Mesenchymal stem cell (in vitro differentiated cells and primary cell): ENCODE measurements around the gene BBS10.
A peak's percentile ranks its signal among the peaks of the same experiment; 100 is the strongest.
"Not testable (repeated sequence)": the region's sequence is repeated elsewhere in the genome, so short reads cannot be mapped to it uniquely, and the experiment has no call there.

Source experiments
- DNase-seq: peaks from one replicate; pipeline ENCODE4 v3.0.0-alpha.2; 2013
- H2AFZ ChIP-seq: one replicate; pipeline ENCODE4 v1.6.1; 2013; ENCODE audit warnings: low read depth, mild to moderate bottlenecking, control low read depth, inconsistent platforms, low read length, moderate library complexity
- H2AK5ac ChIP-seq: 2 replicates; pipeline ENCODE4 v1.6.1; 2013; ENCODE audit warnings: low read length, moderate library complexity, mild to moderate bottlenecking, inconsistent platforms; ENCODE audit not compliant: severe bottlenecking
- H2BK120ac ChIP-seq: one replicate; pipeline ENCODE4 v1.6.1; 2013; ENCODE audit warnings: low read depth, mild to moderate bottlenecking, inconsistent platforms, low read length, moderate library complexity
- H2BK12ac ChIP-seq, 2 experiments: one replicate each; pipeline ENCODE4 v1.6.1; 2013; ENCODE audit warnings: inconsistent platforms in 2 of 2, low read length in 2 of 2, mild to moderate bottlenecking in 2 of 2, moderate library complexity in 2 of 2, control low read depth in 1 of 2
- H2BK15ac ChIP-seq: one replicate; pipeline ENCODE4 v1.6.1; 2013; ENCODE audit warnings: mild to moderate bottlenecking, low read depth, inconsistent platforms; ENCODE audit not compliant: poor library complexity, severe bottlenecking
- H2BK5ac ChIP-seq: 2 replicates; pipeline ENCODE4 v1.6.1; 2013; ENCODE audit warnings: low read depth, mild to moderate bottlenecking, low read length, control low read depth, inconsistent platforms; ENCODE audit not compliant: poor library complexity, severe bottlenecking
- H3K14ac ChIP-seq, 2 experiments: one replicate each; pipeline ENCODE4 v1.6.1; 2013; ENCODE audit warnings: inconsistent platforms in 2 of 2, low read length in 2 of 2, control low read depth in 1 of 2, mild to moderate bottlenecking in 1 of 2, moderate library complexity in 1 of 2
- H3K18ac ChIP-seq, 2 experiments: one replicate each; pipeline ENCODE4 v1.6.1; 2013; ENCODE audit warnings: inconsistent platforms in 2 of 2, low read length in 2 of 2, control low read depth in 1 of 2, low read depth in 1 of 2, mild to moderate bottlenecking in 1 of 2
- H3K23ac ChIP-seq, 2 experiments: one replicate each; pipeline ENCODE4 v1.6.1; 2013; ENCODE audit warnings: inconsistent platforms in 2 of 2, low read length in 2 of 2, mild to moderate bottlenecking in 2 of 2, moderate library complexity in 2 of 2, control low read depth in 1 of 2
- H3K27ac ChIP-seq: 2 replicates; pipeline ENCODE4 v1.5.1; 2013; ENCODE audit warnings: mild to moderate bottlenecking, moderate library complexity, low read length, control low read depth, inconsistent platforms; ENCODE audit not compliant: poor library complexity, severe bottlenecking
- H3K27me3 ChIP-seq, 2 experiments: 2 replicates each; pipeline versions ENCODE4 v1.6.1 to v1.7.0; 2013; ENCODE audit warnings: low read length in 2 of 2, mild to moderate bottlenecking in 2 of 2, moderate library complexity in 2 of 2, control low read depth in 1 of 2, inconsistent platforms in 1 of 2; ENCODE audit not compliant: control insufficient read depth in 1 of 2, insufficient read depth in 1 of 2
- H3K36me3 ChIP-seq, 2 experiments: 2 replicates each; pipeline versions ENCODE4 v1.6.1 to v1.7.0; 2013; ENCODE audit warnings: low read length in 2 of 2, control low read depth in 1 of 2, inconsistent platforms in 1 of 2, low read depth in 1 of 2, mild to moderate bottlenecking in 1 of 2; ENCODE audit not compliant: insufficient read depth in 2 of 2, control insufficient read depth in 1 of 2
- H3K4ac ChIP-seq, 2 experiments: one replicate each; pipeline ENCODE4 v1.6.1; 2013; ENCODE audit warnings: inconsistent platforms in 2 of 2, low read length in 2 of 2, mild to moderate bottlenecking in 2 of 2, moderate library complexity in 2 of 2, control low read depth in 1 of 2, low read depth in 1 of 2
- H3K4me1 ChIP-seq: 2 replicates; pipeline ENCODE4 v1.6.1; 2013; ENCODE audit warnings: low read depth, low read length, control low read depth; ENCODE audit not compliant: control insufficient read depth, insufficient read depth
- H3K4me2 ChIP-seq: 2 replicates; pipeline ENCODE4 v1.6.1; 2013; ENCODE audit warnings: low read length, mild to moderate bottlenecking, inconsistent platforms; ENCODE audit not compliant: poor library complexity, severe bottlenecking
- H3K4me3 ChIP-seq, 2 experiments: 2 replicates each; pipeline versions ENCODE4 v1.5.1 to v1.7.0; 2013; ENCODE audit warnings: low read length in 2 of 2, mild to moderate bottlenecking in 2 of 2, control low read depth in 1 of 2, low read depth in 1 of 2; ENCODE audit not compliant: insufficient read depth in 1 of 2
- H3K79me1 ChIP-seq: replicated peaks from 2 replicates; pipeline ENCODE4 v1.6.1; 2013; ENCODE audit warnings: mild to moderate bottlenecking, control low read depth, low read length, inconsistent platforms; ENCODE audit not compliant: poor library complexity, severe bottlenecking
- H3K9ac ChIP-seq: 2 replicates; pipeline ENCODE4 v1.7.0; 2013; ENCODE audit warnings: mild to moderate bottlenecking, low read length, moderate library complexity
- H3K9me3 ChIP-seq: 2 replicates; pipeline ENCODE4 v1.7.0; 2013; ENCODE audit warnings: mild to moderate bottlenecking, low read length; ENCODE audit not compliant: control insufficient read depth
- H4K8ac ChIP-seq: one replicate; pipeline ENCODE4 v1.6.1; 2013; ENCODE audit warnings: inconsistent platforms, mild to moderate bottlenecking, low read length, moderate library complexity
- H4K91ac ChIP-seq: one replicate; pipeline ENCODE4 v1.6.1; 2013; ENCODE audit warnings: mild to moderate bottlenecking, low read length, inconsistent platforms
- WGBS: methylation state at CpG from one replicate; pipeline ENCODE4 v1.1.7; 2013; ENCODE audit warnings: mixed read lengths; 5-methylcytosine and 5-hydroxymethylcytosine counted together

Gene BBS10

GRCh38 chr12:76364131-76364530 is 15.9 kb upstream of the BBS10 start:
- not testable (repeated sequence) for H3K4me1 ChIP-seq, H2BK120ac ChIP-seq, H3K4ac ChIP-seq, H3K14ac ChIP-seq, H3K4me3 ChIP-seq, H3K4me2 ChIP-seq, H2AFZ ChIP-seq, H3K27me3 ChIP-seq, DNase-seq, H2AK5ac ChIP-seq, H2BK12ac ChIP-seq, H3K23ac ChIP-seq, H3K18ac ChIP-seq, H2BK15ac ChIP-seq, H2BK5ac ChIP-seq, H3K27ac ChIP-seq, H4K91ac ChIP-seq, H4K8ac ChIP-seq, H3K9ac ChIP-seq
- H3K36me3 ChIP-seq = peaks cover 13 to 66% of the 10 kb centered on the region in 2 experiments
- H3K79me1 ChIP-seq = peaks cover 15% of the 10 kb centered on the region
- WGBS = 100% methylated on average over 5 of the region's 5 CpGs
- H3K9me3 ChIP-seq = peaks cover 10% of the 10 kb centered on the region

- H2AFZ ChIP-seq = no peak overlapping the region
- no peaks in the 10 kb centered on the region for H3K27me3 ChIP-seq
- H3K14ac ChIP-seq = no peak overlapping the region
- H3K4me3 ChIP-seq = no peak overlapping the region
- H3K4me2 ChIP-seq = no peak overlapping the region
- no peaks in the 10 kb centered on the region for H3K4me1 ChIP-seq
- no peak overlapping the region for H3K9ac ChIP-seq
- no peak overlapping the region for H3K27ac ChIP-seq
- H4K91ac ChIP-seq = no peak overlapping the region
- peaks cover 13 to 65% of the 10 kb centered on the region in 2 experiments for H3K36me3 ChIP-seq
- H3K9me3 ChIP-seq = no peaks in the 10 kb centered on the region
- no peak overlapping the region for H2BK5ac ChIP-seq
- no peak for DNase-seq
- peaks cover 12% of the 10 kb centered on the region for H3K79me1 ChIP-seq
- no peak overlapping the region for H2BK15ac ChIP-seq
- no peak overlapping the region for H3K23ac ChIP-seq
- 97% methylated on average over 9 of the region's 9 CpGs for WGBS
- no peak overlapping the region for H2BK12ac ChIP-seq
- H3K18ac ChIP-seq = no peak overlapping the region
- H3K4ac ChIP-seq = no peak overlapping the region
- no peak overlapping the region for H2AK5ac ChIP-seq
- no peak overlapping the region for H4K8ac ChIP-seq
- H2BK120ac ChIP-seq = no peak overlapping the region
Observed at GRCh38 chr12:76360316-76360715, 12.1 kb upstream of the BBS10 start.

- Histone ChIP-seq H2AFZ (no peak overlapping the region), H4K8ac (no peak overlapping the region), H2BK5ac (no peak overlapping the region), H3K27ac (peak overlapping the region; percentile 35), H3K4me2 (peak overlapping the region; percentile 16), H3K9ac (no peak overlapping the region), H3K18ac (no peak overlapping the region), H3K23ac (no peak overlapping the region), H2BK15ac (no peak overlapping the region), H3K36me3 (peaks cover 10 to 83% of the 10 kb centered on the region in 2 experiments), H3K79me1 (peaks cover 6% of the 10 kb centered on the region), H4K91ac (no peak overlapping the region), H3K4me3 (no peak overlapping the region), H3K9me3 (no peaks in the 10 kb centered on the region), H2AK5ac (no peak overlapping the region), H3K27me3 (no peaks in the 10 kb centered on the region), H2BK12ac (no peak overlapping the region), H3K14ac (no peak overlapping the region), H3K4ac (no peak overlapping the region), H2BK120ac (no peak overlapping the region), H3K4me1 (no peaks in the 10 kb centered on the region)
- WGBS = no CpG with 5 or more reads among the region's 1 CpG
- DNase-seq = no peak
Observed at GRCh38 chr12:76356071-76356470, 7.9 kb upstream of the BBS10 start.

- no peak overlapping the region for H3K18ac ChIP-seq
- DNase-seq = peak; percentile 78
- peak overlapping the region; percentile 73 for H3K4me2 ChIP-seq
- 68% methylated on average over 3 of the region's 4 CpGs for WGBS
- no peak overlapping the region for H4K91ac ChIP-seq
- no peak overlapping the region for H2BK5ac ChIP-seq
- no peak overlapping the region for H2BK12ac ChIP-seq
- H3K27ac ChIP-seq = peak overlapping the region; percentile 97
- no peaks in the 10 kb centered on the region for H3K9me3 ChIP-seq
- H3K4me3 ChIP-seq = peak overlapping the region in 1 of 2 experiments; percentile 87
- H3K9ac ChIP-seq = peak overlapping the region; percentile 91
- peaks cover 6% of the 10 kb centered on the region for H3K79me1 ChIP-seq
- peaks cover 1% of the 10 kb centered on the region for H3K4me1 ChIP-seq
- H3K27me3 ChIP-seq = no peaks in the 10 kb centered on the region
- no peak overlapping the region for H2AFZ ChIP-seq
- peaks cover 0 to 9% of the 10 kb centered on the region in 2 experiments for H3K36me3 ChIP-seq
- no peak overlapping the region for H2BK120ac ChIP-seq
- H2BK15ac ChIP-seq = no peak overlapping the region
- no peak overlapping the region for H2AK5ac ChIP-seq
- H3K14ac ChIP-seq = no peak overlapping the region
- no peak overlapping the region for H3K4ac ChIP-seq
- H3K23ac ChIP-seq = no peak overlapping the region
- H4K8ac ChIP-seq = no peak overlapping the region
Observed at GRCh38 chr12:76346798-76347420, 1.3 kb downstream of the BBS10 start.
